OCI-LY3 (cell line): ENCODE measurements around the gene CLDN4.
A peak's percentile ranks its signal among the peaks of the same experiment; 100 is the strongest.

ENCODE experiments used
- H2AFZ ChIP-seq: fragments of 200-600, 300-600 bp; shearing (Covaris generic); 2 replicates; pipeline ENCODE4 v1.6.0; 2014; ENCODE audit warnings: antibody characterized with exemption, low read depth, low read length
- H3K27ac ChIP-seq: fragments of 200-600, 300-600 bp; sonication (generic); 2 replicates; pipeline ENCODE4 v1.5.1; 2014; ENCODE audit warnings: mild to moderate bottlenecking, low read length, moderate library complexity, mixed read lengths
- H3K27me3 ChIP-seq: fragments of 200-600, 300-600 bp; sonication (generic); 2 replicates; pipeline ENCODE4 v1.6.1; 2014; ENCODE audit warnings: low read depth, low read length, mixed read lengths
- H3K36me3 ChIP-seq: fragments of 200-600, 300-600 bp; sonication (generic); replicated peaks from 2 replicates; pipeline ENCODE3; 2014; ENCODE audit warnings: low read depth, low read length, mixed read lengths
- H3K4me1 ChIP-seq: fragments of 300-600, 200-600 bp; sonication (generic); 2 replicates; pipeline ENCODE4 v1.6.1; 2014; ENCODE audit warnings: low read length, mixed read lengths
- H3K4me2 ChIP-seq: fragments of 200-600, 300-600 bp; sonication (generic); 2 replicates; pipeline ENCODE4 v1.6.1; 2014; ENCODE audit warnings: low read length, mixed read lengths
- H3K4me3 ChIP-seq: fragments of 300-600, 200-600 bp; sonication (generic); 2 replicates; pipeline ENCODE4 v1.5.1; 2014; ENCODE audit warnings: antibody characterized with exemption, mild to moderate bottlenecking, low read length, moderate library complexity
- H3K79me2 ChIP-seq: fragments of 300-600, 200-600 bp; shearing (Covaris generic); 2 replicates; pipeline ENCODE4 v1.6.1; 2014; ENCODE audit warnings: mild to moderate bottlenecking, low read length, mixed read lengths
- H3K9ac ChIP-seq: fragments of 300-600, 200-600 bp; shearing (Covaris generic); 2 replicates; pipeline ENCODE4 v1.6.0; 2014; ENCODE audit warnings: mild to moderate bottlenecking, low read length, moderate library complexity
- H3K9me3 ChIP-seq: fragments of 200-600, 300-600 bp; shearing (Covaris generic); 2 replicates; pipeline ENCODE4 v1.6.1; 2014; ENCODE audit warnings: low read length, mixed read lengths; ENCODE audit not compliant: insufficient read depth
- H4K20me1 ChIP-seq: fragments of 200-600, 300-600 bp; sonication (generic); 2 replicates; pipeline ENCODE4 v1.6.1; 2016; ENCODE audit warnings: low read length, mixed read lengths; ENCODE audit not compliant: insufficient read depth
- EZH2phosphoT487 ChIP-seq: fragments of 200-600 bp; shearing (Covaris generic); IDR thresholded peaks from 2 replicates; pipeline ENCODE4 v1.6.1; 2018; ENCODE audit warnings: antibody characterized with exemption, mixed run types, low read depth
- TF ChIP-seq, protein P1 (sequence below): fragments of 200-600, 300-600 bp; sonication (generic); IDR thresholded peaks from 2 replicates; pipeline ENCODE4 v1.5.1; 2014; ENCODE audit warnings: antibody characterized with exemption, low read length, low read depth

The CLDN4 gene

GRCh38 chr7:73847941-73848723, 17.3 kb downstream of the CLDN4 start:
- Histone ChIP-seq H3K36me3 (no peaks in the 10 kb centered on the region), H3K4me3 (no peak overlapping the region), H3K79me2 (no peaks in the 10 kb centered on the region), H3K4me2 (no peak overlapping the region), H2AFZ (no peak overlapping the region), H3K27me3 (no peaks in the 10 kb centered on the region), H3K4me1 (peaks cover 64% of the 10 kb centered on the region), H3K27ac (no peak overlapping the region), H3K9ac (no peak overlapping the region), H3K9me3 (peaks cover 9% of the 10 kb centered on the region; the same call in 1 of the 2 replicates), H4K20me1 (no peaks in the 10 kb centered on the region)
- no peak for TF ChIP-seq EZH2phosphoT487
- TF ChIP-seq, protein P1, sequence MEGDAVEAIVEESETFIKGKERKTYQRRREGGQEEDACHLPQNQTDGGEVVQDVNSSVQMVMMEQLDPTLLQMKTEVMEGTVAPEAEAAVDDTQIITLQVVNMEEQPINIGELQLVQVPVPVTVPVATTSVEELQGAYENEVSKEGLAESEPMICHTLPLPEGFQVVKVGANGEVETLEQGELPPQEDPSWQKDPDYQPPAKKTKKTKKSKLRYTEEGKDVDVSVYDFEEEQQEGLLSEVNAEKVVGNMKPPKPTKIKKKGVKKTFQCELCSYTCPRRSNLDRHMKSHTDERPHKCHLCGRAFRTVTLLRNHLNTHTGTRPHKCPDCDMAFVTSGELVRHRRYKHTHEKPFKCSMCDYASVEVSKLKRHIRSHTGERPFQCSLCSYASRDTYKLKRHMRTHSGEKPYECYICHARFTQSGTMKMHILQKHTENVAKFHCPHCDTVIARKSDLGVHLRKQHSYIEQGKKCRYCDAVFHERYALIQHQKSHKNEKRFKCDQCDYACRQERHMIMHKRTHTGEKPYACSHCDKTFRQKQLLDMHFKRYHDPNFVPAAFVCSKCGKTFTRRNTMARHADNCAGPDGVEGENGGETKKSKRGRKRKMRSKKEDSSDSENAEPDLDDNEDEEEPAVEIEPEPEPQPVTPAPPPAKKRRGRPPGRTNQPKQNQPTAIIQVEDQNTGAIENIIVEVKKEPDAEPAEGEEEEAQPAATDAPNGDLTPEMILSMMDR, result no peak

- Histone ChIP-seq H3K9ac (peak overlapping the region; percentile 55), H3K27me3 (peaks cover 16% of the 10 kb centered on the region), H3K4me2 (peak overlapping the region; percentile 66), H4K20me1 (no peaks in the 10 kb centered on the region), H3K9me3 (peaks cover 9% of the 10 kb centered on the region; the same call in 1 of the 2 replicates), H3K4me1 (peaks cover 40% of the 10 kb centered on the region), H3K27ac (peak overlapping the region; percentile 77), H3K4me3 (no peak overlapping the region), H3K79me2 (no peaks in the 10 kb centered on the region), H3K36me3 (no peaks in the 10 kb centered on the region), H2AFZ (no peak overlapping the region)
- TF ChIP-seq EZH2phosphoT487, result no peak
- TF ChIP-seq, protein P1, result no peak
Measured at GRCh38 chr7:73850781-73851207, 20.0 kb downstream of the CLDN4 start.

GRCh38 chr7:73851410-73852338, 20.9 kb downstream of the CLDN4 start:
- peak overlapping the region; percentile 2; the same call in 1 of the 2 replicates for H2AFZ ChIP-seq

More at GRCh38 chr7:73851410-73852338, 20.9 kb downstream of the CLDN4 start:
- no peaks in the 10 kb centered on the region for H3K36me3 ChIP-seq
- peak overlapping the region; percentile 77 for H3K27ac ChIP-seq
- peaks cover 37% of the 10 kb centered on the region for H3K4me1 ChIP-seq
- peak overlapping the region; percentile 26; the same call in 1 of the 2 replicates for H3K4me3 ChIP-seq
- peak overlapping the region; percentile 55 for H3K9ac ChIP-seq
- no peaks in the 10 kb centered on the region for H4K20me1 ChIP-seq
- TF ChIP-seq, protein P1, result no peak
- no peak for TF ChIP-seq EZH2phosphoT487
- H3K27me3 ChIP-seq, result peaks cover 16% of the 10 kb centered on the region
- H3K79me2 ChIP-seq, result no peaks in the 10 kb centered on the region
- peak overlapping the region; percentile 66 for H3K4me2 ChIP-seq
- peaks cover 9% of the 10 kb centered on the region; the same call in 1 of the 2 replicates for H3K9me3 ChIP-seq
